ENCODE results near the gene KCNA1.

DNA sequence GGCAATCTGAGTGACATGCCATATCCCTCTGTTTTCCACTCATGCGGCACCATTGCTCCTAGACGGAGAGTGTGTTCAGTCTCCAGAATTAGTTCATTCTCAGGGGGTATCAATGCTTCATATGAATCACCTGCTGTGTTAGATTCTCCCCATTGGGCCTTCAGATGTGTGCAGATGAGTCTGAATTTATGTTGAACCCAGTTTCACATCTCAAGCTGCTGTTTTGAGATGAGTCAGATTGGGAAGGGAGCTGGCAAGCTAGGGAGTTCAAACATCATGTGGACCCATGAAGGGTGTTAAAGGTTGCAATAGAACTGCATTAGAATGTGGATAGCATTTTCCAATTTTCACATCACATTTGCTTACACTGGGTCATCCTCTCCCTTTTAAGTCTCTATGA lies 46.9 kb upstream of the KCNA1 start:
- TF ChIP-seq, protein P1, sequence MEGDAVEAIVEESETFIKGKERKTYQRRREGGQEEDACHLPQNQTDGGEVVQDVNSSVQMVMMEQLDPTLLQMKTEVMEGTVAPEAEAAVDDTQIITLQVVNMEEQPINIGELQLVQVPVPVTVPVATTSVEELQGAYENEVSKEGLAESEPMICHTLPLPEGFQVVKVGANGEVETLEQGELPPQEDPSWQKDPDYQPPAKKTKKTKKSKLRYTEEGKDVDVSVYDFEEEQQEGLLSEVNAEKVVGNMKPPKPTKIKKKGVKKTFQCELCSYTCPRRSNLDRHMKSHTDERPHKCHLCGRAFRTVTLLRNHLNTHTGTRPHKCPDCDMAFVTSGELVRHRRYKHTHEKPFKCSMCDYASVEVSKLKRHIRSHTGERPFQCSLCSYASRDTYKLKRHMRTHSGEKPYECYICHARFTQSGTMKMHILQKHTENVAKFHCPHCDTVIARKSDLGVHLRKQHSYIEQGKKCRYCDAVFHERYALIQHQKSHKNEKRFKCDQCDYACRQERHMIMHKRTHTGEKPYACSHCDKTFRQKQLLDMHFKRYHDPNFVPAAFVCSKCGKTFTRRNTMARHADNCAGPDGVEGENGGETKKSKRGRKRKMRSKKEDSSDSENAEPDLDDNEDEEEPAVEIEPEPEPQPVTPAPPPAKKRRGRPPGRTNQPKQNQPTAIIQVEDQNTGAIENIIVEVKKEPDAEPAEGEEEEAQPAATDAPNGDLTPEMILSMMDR (IDR thresholded peaks at IDR 0.05; ENCODE audit: low read depth, low read length), result no peak
- TF ChIP-seq POLR2A (IDR thresholded peaks at IDR 0.05; ENCODE audit: extremely low read depth, insufficient read length) (no peak), MYC (IDR thresholded peaks at IDR 0.05; ENCODE audit: low read depth, low read length) (no peak)
- TF ChIP-seq, protein P2, sequence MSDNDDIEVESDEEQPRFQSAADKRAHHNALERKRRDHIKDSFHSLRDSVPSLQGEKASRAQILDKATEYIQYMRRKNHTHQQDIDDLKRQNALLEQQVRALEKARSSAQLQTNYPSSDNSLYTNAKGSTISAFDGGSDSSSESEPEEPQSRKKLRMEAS (IDR thresholded peaks at IDR 0.05; ENCODE audit: low read depth, low read length), result no peak
